ENCODE results near the gene TTC29. TPM values are rescaled to one million over a fixed set of nuclear protein-coding genes. Genes with fewer than 3 reads are reported as not detected.
"Not testable (repeated sequence)": the region's sequence is repeated elsewhere in the genome, so short reads cannot be mapped to it uniquely, and the experiment has no call there.

Gene TTC29
- total RNA-seq, 1 donor from 2014 or later: not detected

GRCh38 chr4:146763560-146763959, 182.1 kb downstream of the TTC29 start:
- Histone ChIP-seq H3K4me3 (ENCODE audit: low read depth, low read length) (no peak overlapping the region), H3K36me3 (ENCODE audit: control insufficient read depth, insufficient read depth, low read length) (no peaks in the 10 kb centered on the region), H3K27me3 (ENCODE audit: control insufficient read depth, insufficient read depth, low read length) (no peaks in the 10 kb centered on the region)
- no peak for FAIRE-seq
- no peak for DNase-seq (ENCODE audit: low read depth)
- TF ChIP-seq, protein P1, sequence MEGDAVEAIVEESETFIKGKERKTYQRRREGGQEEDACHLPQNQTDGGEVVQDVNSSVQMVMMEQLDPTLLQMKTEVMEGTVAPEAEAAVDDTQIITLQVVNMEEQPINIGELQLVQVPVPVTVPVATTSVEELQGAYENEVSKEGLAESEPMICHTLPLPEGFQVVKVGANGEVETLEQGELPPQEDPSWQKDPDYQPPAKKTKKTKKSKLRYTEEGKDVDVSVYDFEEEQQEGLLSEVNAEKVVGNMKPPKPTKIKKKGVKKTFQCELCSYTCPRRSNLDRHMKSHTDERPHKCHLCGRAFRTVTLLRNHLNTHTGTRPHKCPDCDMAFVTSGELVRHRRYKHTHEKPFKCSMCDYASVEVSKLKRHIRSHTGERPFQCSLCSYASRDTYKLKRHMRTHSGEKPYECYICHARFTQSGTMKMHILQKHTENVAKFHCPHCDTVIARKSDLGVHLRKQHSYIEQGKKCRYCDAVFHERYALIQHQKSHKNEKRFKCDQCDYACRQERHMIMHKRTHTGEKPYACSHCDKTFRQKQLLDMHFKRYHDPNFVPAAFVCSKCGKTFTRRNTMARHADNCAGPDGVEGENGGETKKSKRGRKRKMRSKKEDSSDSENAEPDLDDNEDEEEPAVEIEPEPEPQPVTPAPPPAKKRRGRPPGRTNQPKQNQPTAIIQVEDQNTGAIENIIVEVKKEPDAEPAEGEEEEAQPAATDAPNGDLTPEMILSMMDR (IDR thresholded peaks at IDR 0.05; ENCODE audit: insufficient read depth, low read length, severe bottlenecking): no peak

DNA sequence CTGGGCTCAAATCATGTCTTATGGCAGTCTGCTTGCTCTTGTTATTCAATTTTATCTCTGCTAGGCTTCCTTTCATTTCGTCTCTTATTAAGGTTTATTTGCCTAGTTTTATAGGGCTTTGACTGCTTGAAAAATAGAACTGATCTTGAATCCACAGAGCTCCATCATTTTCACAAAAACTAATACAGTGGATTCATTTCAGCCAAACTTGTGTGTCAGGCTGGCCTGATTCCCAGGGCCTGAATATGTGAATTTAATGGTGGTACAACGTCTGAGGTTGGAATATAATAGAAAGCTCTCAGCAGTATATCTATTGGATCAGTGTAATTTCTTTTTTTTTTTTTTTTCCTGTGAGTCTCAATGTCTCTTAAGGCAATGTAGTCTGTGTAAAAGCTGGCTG, 183.6 kb downstream of the TTC29 start:
- Histone ChIP-seq H3K36me3 (ENCODE audit: control insufficient read depth, insufficient read depth, low read length) (no peaks in the 10 kb centered on the region), H3K27me3 (ENCODE audit: control insufficient read depth, insufficient read depth, low read length) (no peaks in the 10 kb centered on the region), H3K4me3 (ENCODE audit: low read depth, low read length) (no peak overlapping the region)
- DNase-seq (ENCODE audit: low read depth) (no peak), FAIRE-seq (no peak)
- TF ChIP-seq, protein P1 (IDR thresholded peaks at IDR 0.05; ENCODE audit: insufficient read depth, low read length, severe bottlenecking): no peak

GRCh38 chr4:146742416-146742815, 203.2 kb downstream of the TTC29 start:
- Histone ChIP-seq H3K36me3 (ENCODE audit: control insufficient read depth, insufficient read depth, low read length) (no peaks in the 10 kb centered on the region), H3K27me3 (ENCODE audit: control insufficient read depth, insufficient read depth, low read length) (no peaks in the 10 kb centered on the region), H3K4me3 (ENCODE audit: low read depth, low read length) (no peak overlapping the region)
- TF ChIP-seq, protein P1 (IDR thresholded peaks at IDR 0.05; ENCODE audit: insufficient read depth, low read length, severe bottlenecking): no peak
- DNase-seq (ENCODE audit: low read depth): no peak
- peak; percentile 58 for FAIRE-seq

- no peaks in the 10 kb centered on the region for H3K27me3 ChIP-seq (ENCODE audit: control insufficient read depth, insufficient read depth, low read length)
- TF ChIP-seq, protein P1 (IDR thresholded peaks at IDR 0.05; ENCODE audit: insufficient read depth, low read length, severe bottlenecking): no peak
- FAIRE-seq (no peak), DNase-seq (ENCODE audit: low read depth) (no peak)
- H3K36me3 ChIP-seq (ENCODE audit: control insufficient read depth, insufficient read depth, low read length): no peaks in the 10 kb centered on the region
- no peak overlapping the region for H3K4me3 ChIP-seq (ENCODE audit: low read depth, low read length)
Measured at GRCh38 chr4:146739182-146739581, 206.5 kb downstream of the TTC29 start.

DNA sequence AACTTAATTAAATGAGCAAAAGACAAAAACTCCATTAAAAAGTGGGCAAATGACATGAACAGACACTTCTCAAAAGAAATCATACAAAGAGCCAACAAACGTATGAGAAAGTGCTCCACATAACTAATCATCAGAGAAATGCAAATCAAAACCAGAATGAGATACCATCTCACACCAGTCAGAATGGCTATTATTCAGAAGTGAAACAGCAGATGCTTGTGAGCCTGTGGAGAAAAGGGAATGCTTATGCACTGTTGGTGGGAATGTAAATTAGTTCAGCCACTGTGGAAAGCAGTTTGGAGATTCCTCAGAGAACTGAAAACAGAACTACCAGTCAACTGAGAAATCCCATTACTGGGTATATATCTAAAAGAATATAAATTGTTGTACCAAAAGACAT, 222.1 kb downstream of the TTC29 start:
- not testable (repeated sequence) for DNase-seq (ENCODE audit: low read depth); H3K4me3 ChIP-seq (ENCODE audit: low read depth, low read length); H3K27me3 ChIP-seq (ENCODE audit: control insufficient read depth, insufficient read depth, low read length); FAIRE-seq; H3K36me3 ChIP-seq (ENCODE audit: control insufficient read depth, insufficient read depth, low read length)

GRCh38 chr4:146709956-146710355, 235.7 kb downstream of the TTC29 start:
- Histone ChIP-seq H3K36me3 (ENCODE audit: control insufficient read depth, insufficient read depth, low read length) (no peaks in the 10 kb centered on the region), H3K27me3 (ENCODE audit: control insufficient read depth, insufficient read depth, low read length) (no peaks in the 10 kb centered on the region), H3K4me3 (ENCODE audit: low read depth, low read length) (no peak overlapping the region)
- DNase-seq (ENCODE audit: low read depth): peak; percentile 80
- no peak for FAIRE-seq
- TF ChIP-seq, protein P1 (IDR thresholded peaks at IDR 0.05; ENCODE audit: insufficient read depth, low read length, severe bottlenecking): no peak

Measured in bronchial epithelial cell (primary cell).